ENCODE results near the gene ZSCAN20. TPM values are rescaled to one million over a fixed set of nuclear protein-coding genes. Genes with fewer than 3 reads are reported as not detected.
A peak's percentile ranks its signal among the peaks of the same experiment; 100 is the strongest.

The ZSCAN20 gene
- total and polyA plus RNA-seq, 9 of the 15 experiments (the other 6 are each of a cell fraction or from before 2014, with no cell fraction given) = 0.36 to 3.3 (median 2.0) TPM

GRCh38 chr1:33429856-33430691, 42.4 kb upstream of the ZSCAN20 start (continued):
- TF ChIP-seq MNT (conservative IDR thresholded peaks at IDR 0.05) = no peak
- no peak for TF ChIP-seq CBX5 (IDR thresholded peaks at IDR 0.05; ENCODE audit: borderline replicate concordance, low read depth)
- TF ChIP-seq TGIF2 (CRISPR knock-in tag; IDR thresholded peaks at IDR 0.05) = no peak
- peak; percentile 80; the same call in 1 of the 2 replicates for TF ChIP-seq ZBTB1 (CRISPR knock-in tag; IDR thresholded peaks at IDR 0.05; ENCODE audit: borderline replicate concordance, low read depth)
- TF ChIP-seq E2F4 (CRISPR knock-in tag; IDR thresholded peaks at IDR 0.05; ENCODE audit: low read depth) = no peak
- TF ChIP-seq TEAD2 (tag; IDR thresholded peaks at IDR 0.05) = no peak
- no peak for TF ChIP-seq SAP30 (IDR thresholded peaks at IDR 0.05; ENCODE audit: borderline replicate concordance, insufficient read depth, low read depth, low read length, poor library complexity, severe bottlenecking)
- no peak for TF ChIP-seq ZNF311 (CRISPR knock-in tag; IDR thresholded peaks at IDR 0.05)
- TF ChIP-seq CXXC5 (CRISPR knock-in tag; IDR thresholded peaks at IDR 0.05) = no peak
- TF ChIP-seq KDM4B (IDR thresholded peaks at IDR 0.05; ENCODE audit: borderline replicate concordance in 2 of 2, low read depth in 1 of 2) = no peak
- TF ChIP-seq, protein P1, sequence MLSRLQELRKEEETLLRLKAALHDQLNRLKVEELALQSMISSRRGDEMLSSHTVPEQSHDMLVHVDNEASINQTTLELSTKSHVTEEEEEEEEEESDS (CRISPR knock-in tag; IDR thresholded peaks at IDR 0.05) = no peak
- TF ChIP-seq CEBPG (CRISPR knock-in tag; IDR thresholded peaks at IDR 0.05) = no peak
- TF ChIP-seq CEBPG (tag; conservative IDR thresholded peaks at IDR 0.05 in 1 of 2, IDR thresholded peaks at IDR 0.05 in 1 of 2) = no peak
- no peak for TF ChIP-seq ZNF212 (CRISPR knock-in tag; IDR thresholded peaks at IDR 0.05)
- TF ChIP-seq, protein P2, sequence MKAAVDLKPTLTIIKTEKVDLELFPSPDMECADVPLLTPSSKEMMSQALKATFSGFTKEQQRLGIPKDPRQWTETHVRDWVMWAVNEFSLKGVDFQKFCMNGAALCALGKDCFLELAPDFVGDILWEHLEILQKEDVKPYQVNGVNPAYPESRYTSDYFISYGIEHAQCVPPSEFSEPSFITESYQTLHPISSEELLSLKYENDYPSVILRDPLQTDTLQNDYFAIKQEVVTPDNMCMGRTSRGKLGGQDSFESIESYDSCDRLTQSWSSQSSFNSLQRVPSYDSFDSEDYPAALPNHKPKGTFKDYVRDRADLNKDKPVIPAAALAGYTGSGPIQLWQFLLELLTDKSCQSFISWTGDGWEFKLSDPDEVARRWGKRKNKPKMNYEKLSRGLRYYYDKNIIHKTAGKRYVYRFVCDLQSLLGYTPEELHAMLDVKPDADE (conservative IDR thresholded peaks at IDR 0.05; ENCODE audit: control insufficient read depth, low read depth, low read length) = no peak; the same call in 1 of the 2 replicates
- TF ChIP-seq HDAC6 (IDR thresholded peaks at IDR 0.05; ENCODE audit: low read depth, low read length) = no peak
- no peak for TF ChIP-seq NONO (IDR thresholded peaks at IDR 0.05; ENCODE audit: low read depth in 2 of 2, low read length in 1 of 2)
- TF ChIP-seq CCNT2 (IDR thresholded peaks at IDR 0.05; ENCODE audit: borderline replicate concordance, extremely low read depth, insufficient read length, low read depth, low read length) = no peak
- TF ChIP-seq PHB2 (IDR thresholded peaks at IDR 0.05; ENCODE audit: low read depth) = no peak
- TF ChIP-seq POLR2AphosphoS2 (IDR thresholded peaks at IDR 0.05; ENCODE audit: low read length) = no peak
- TF ChIP-seq GTF2B (IDR thresholded peaks at IDR 0.05; ENCODE audit: extremely low read depth, insufficient read length) = no peak

All from K562 (cell line).